ENCODE results near the gene TMEM87B. TPM values are rescaled to one million over a fixed set of nuclear protein-coding genes. Genes with fewer than 3 reads are reported as not detected.

The TMEM87B gene
- total RNA-seq, 1 donor from 2014 or later, result 30.3 TPM

DNA sequence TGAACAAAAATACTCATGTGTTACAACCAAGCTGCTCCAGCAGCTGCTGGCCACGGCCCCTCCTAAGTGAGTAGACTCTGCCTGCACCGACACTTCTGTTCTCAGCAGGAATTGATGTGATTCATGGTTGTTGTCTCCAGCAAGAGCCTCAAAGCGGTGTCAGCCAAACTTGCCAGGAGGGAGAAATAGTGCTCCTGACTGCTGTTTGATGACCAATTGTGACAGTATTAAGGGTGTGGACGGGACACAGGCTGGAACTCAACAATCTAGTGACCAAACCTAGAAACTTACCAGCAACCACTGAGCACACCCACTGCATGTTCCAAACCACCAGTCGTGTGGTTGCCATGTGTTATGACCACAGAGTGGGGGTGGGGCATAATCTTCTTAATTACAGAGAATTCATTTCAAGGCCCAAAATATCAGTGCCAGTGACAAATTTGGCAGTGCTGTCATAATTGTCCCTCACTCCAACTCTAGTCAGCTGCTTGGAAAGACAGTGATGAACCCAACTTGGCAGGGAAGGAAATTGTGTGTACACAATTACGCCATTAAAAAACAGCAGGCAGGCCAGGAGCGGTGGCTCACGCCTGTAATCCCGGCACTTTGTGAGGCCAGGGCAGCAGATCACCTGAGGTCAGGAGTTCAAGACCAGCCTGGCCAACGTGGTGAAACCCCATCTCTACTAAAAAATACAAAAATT, 113.5 kb downstream of the TMEM87B start:
- Histone ChIP-seq H3K27me3 (ENCODE audit: control insufficient read depth in 3 of 3, insufficient read depth in 3 of 3, low read length in 3 of 3) (no peaks in the 10 kb centered on the region), H3K9ac (ENCODE audit: low read depth in 1 of 3, low read length in 3 of 3) (no peak overlapping the region), H3K9me3 (ENCODE audit: control insufficient read depth in 3 of 3, low read length in 3 of 3) (no peaks in the 10 kb centered on the region), H3K36me3 (ENCODE audit: control insufficient read depth in 3 of 3, insufficient read depth in 3 of 3, low read length in 3 of 3) (no peaks in the 10 kb centered on the region), H3K4me1 (ENCODE audit: control insufficient read depth in 3 of 3, insufficient read depth in 3 of 3, low read length in 3 of 3) (no peaks in the 10 kb centered on the region), H3K27ac (ENCODE audit: low read depth, low read length) (no peak overlapping the region), H3K4me3 (ENCODE audit: low read length in 3 of 3) (no peak overlapping the region)

Other genes starting within 250 kb of the TMEM87B start
- 38.6 TPM for gene ANAPC1, start 171.1 kb upstream of the TMEM87B start, total RNA-seq
- gene MERTK, start 156.7 kb upstream of the TMEM87B start, total RNA-seq, result 4.2 TPM
- 9.9 TPM for gene FBLN7, start 83.1 kb downstream of the TMEM87B start, total RNA-seq
- 10.4 TPM for gene ZC3H8, start 199.8 kb downstream of the TMEM87B start, total RNA-seq
- gene ZC3H6, start 220.3 kb downstream of the TMEM87B start, total RNA-seq, result 4.7 TPM